Measurements from ENCODE around the gene ALDOC. TPM values are rescaled to one million over a fixed set of nuclear protein-coding genes. Genes with fewer than 3 reads are reported as not detected.

ALDOC gene
- total RNA-seq, 2 experiments from 2014 or later = 140 to 147 TPM

GRCh38 chr17:28571361-28572122, 5.2 kb downstream of the ALDOC start, which contains the start of gene PIGS:
TSS of gene PIGS (minus strand) at chr17:28571524. CDS start at chr17:28571496, 28 bp downstream.
- H3K36me3 Mint-ChIP-seq (ENCODE audit: low read depth) = peaks cover 62% of the 10 kb centered on the region
- no peaks in the 10 kb centered on the region for H3K27me3 Mint-ChIP-seq
- ChIA-PET POLR2A (interaction anchor here (0.5 to 5.2 kb wide), 28 partner anchors 9 to 719 kb away, joined by 3 to 64 read pairs (median 5); partner anchors contain the start of genes BLTP2, IFT20, PHF12 and POLDIP2), CTCF (interaction anchor here (0.7 to 3.4 kb wide), 12 partner anchors 10 to 179 kb away, joined by 3 to 23 read pairs (median 4); partner anchors contain the start of gene TLCD1)
- peak within 1 kb of the TSS; percentile 96 for H3K4me3 Mint-ChIP-seq
- peak; percentile 94 for DNase-seq
- H3K9me3 Mint-ChIP-seq = no peaks in the 10 kb centered on the region
- peaks cover 61% of the 10 kb centered on the region for H3K4me1 Mint-ChIP-seq
- H3K27ac Mint-ChIP-seq = peak within 1 kb of the TSS; percentile 84

- H3K4me3 Mint-ChIP-seq = peak overlapping the region; percentile 96
- H3K27ac Mint-ChIP-seq = peak overlapping the region; percentile 84
- peaks cover 56% of the 10 kb centered on the region for H3K36me3 Mint-ChIP-seq (ENCODE audit: low read depth)
- peak; percentile 59 for DNase-seq
- POLR2A ChIA-PET = interaction anchor here (0.5 to 5.2 kb wide), 25 partner anchors 8 to 720 kb away, joined by 3 to 64 read pairs (median 6); partner anchors contain the start of genes BLTP2, IFT20, PROCA1 and RPL23A
- CTCF ChIA-PET = interaction anchor here (0.7 to 3.4 kb wide), 12 partner anchors 9 to 179 kb away, joined by 3 to 23 read pairs (median 4); partner anchors contain the start of gene TLCD1
- peaks cover 54% of the 10 kb centered on the region for H3K4me1 Mint-ChIP-seq
- H3K27me3 Mint-ChIP-seq = no peaks in the 10 kb centered on the region
- no peaks in the 10 kb centered on the region for H3K9me3 Mint-ChIP-seq
Observed at GRCh38 chr17:28570716-28571360, 5.9 kb downstream of the ALDOC start.

- no peak overlapping the region for H3K27ac Mint-ChIP-seq
- CTCF ChIA-PET = interaction anchor here (0.7 kb wide), 2 partner anchors 181 to 714 kb away, joined by 3 to 4 read pairs; no protein-coding TSS in a partner anchor
- H3K36me3 Mint-ChIP-seq (ENCODE audit: low read depth) = peaks cover 54% of the 10 kb centered on the region
- DNase-seq = no peak
- H3K9me3 Mint-ChIP-seq = no peaks in the 10 kb centered on the region
- POLR2A ChIA-PET = interaction anchor here (1.0 to 5.2 kb wide), 5 partner anchors 14 to 42 kb away, joined by 3 to 64 read pairs (median 4); partner anchors contain the start of gene SPAG5
- peaks cover 52% of the 10 kb centered on the region for H3K4me1 Mint-ChIP-seq
- H3K4me3 Mint-ChIP-seq = peak overlapping the region; percentile 96
- H3K27me3 Mint-ChIP-seq = no peaks in the 10 kb centered on the region
Observed at GRCh38 chr17:28569446-28569845, 7.2 kb downstream of the ALDOC start.

GRCh38 chr17:28567604-28568003, 9.1 kb downstream of the ALDOC start:
- ChIA-PET POLR2A (no interaction called here), CTCF (no interaction called here)
- DNase-seq = no peak
- H3K9me3 Mint-ChIP-seq = no peaks in the 10 kb centered on the region
- no peaks in the 10 kb centered on the region for H3K27me3 Mint-ChIP-seq
- no peak overlapping the region for H3K4me3 Mint-ChIP-seq
- peaks cover 47% of the 10 kb centered on the region for H3K36me3 Mint-ChIP-seq (ENCODE audit: low read depth)
- H3K4me1 Mint-ChIP-seq = peaks cover 42% of the 10 kb centered on the region
- peak overlapping the region; percentile 27 for H3K27ac Mint-ChIP-seq

GRCh38 chr17:28563475-28563874, 13.2 kb downstream of the ALDOC start:
- Mint-ChIP-seq H3K4me1 (peaks cover 20% of the 10 kb centered on the region), H3K27me3 (no peaks in the 10 kb centered on the region), H3K27ac (no peak overlapping the region), H3K4me3 (no peak overlapping the region), H3K9me3 (no peaks in the 10 kb centered on the region), H3K36me3 (ENCODE audit: low read depth) (peaks cover 59% of the 10 kb centered on the region)
- ChIA-PET CTCF (no interaction called here), POLR2A (interaction anchor here (0.6 kb wide), 1 partner anchor 38 kb away, joined by 3 read pairs; no protein-coding TSS in a partner anchor)
- no peak for DNase-seq

GRCh38 chr17:28555022-28555421, 21.7 kb downstream of the ALDOC start:
- ChIA-PET POLR2A (interaction anchor here (1.1 to 2.0 kb wide), 2 partner anchors 16 to 22 kb away, joined by 3 to 6 read pairs; partner anchors contain the start of gene PIGS), CTCF (interaction anchor here (1.5 kb wide), 1 partner anchor 139 kb away, joined by 3 read pairs; no protein-coding TSS in a partner anchor)
- H3K9me3 Mint-ChIP-seq = no peaks in the 10 kb centered on the region
- peaks cover 68% of the 10 kb centered on the region for H3K36me3 Mint-ChIP-seq (ENCODE audit: low read depth)
- H3K4me1 Mint-ChIP-seq = peaks cover 31% of the 10 kb centered on the region
- H3K4me3 Mint-ChIP-seq = no peak overlapping the region
- no peak for DNase-seq
- H3K27ac Mint-ChIP-seq = no peak overlapping the region
- no peaks in the 10 kb centered on the region for H3K27me3 Mint-ChIP-seq

GRCh38 chr17:28554565-28554964, 22.1 kb downstream of the ALDOC start:
- ChIA-PET CTCF (interaction anchor here (1.5 kb wide), 1 partner anchor 138 kb away, joined by 3 read pairs; no protein-coding TSS in a partner anchor), POLR2A (interaction anchor here (1.1 to 2.0 kb wide), 2 partner anchors 17 to 23 kb away, joined by 3 to 6 read pairs; partner anchors contain the start of gene PIGS)
- H3K9me3 Mint-ChIP-seq = no peaks in the 10 kb centered on the region
- H3K4me1 Mint-ChIP-seq = peaks cover 36% of the 10 kb centered on the region
- DNase-seq = no peak
- H3K27ac Mint-ChIP-seq = peak overlapping the region; percentile 27
- H3K27me3 Mint-ChIP-seq = no peaks in the 10 kb centered on the region
- H3K4me3 Mint-ChIP-seq = no peak overlapping the region
- H3K36me3 Mint-ChIP-seq (ENCODE audit: low read depth) = peaks cover 63% of the 10 kb centered on the region

- peak overlapping the region; percentile 80 for H3K4me3 Mint-ChIP-seq
- no peak overlapping the region for H3K27ac Mint-ChIP-seq
- ChIA-PET CTCF (interaction anchor here (0.9 kb wide), 1 partner anchor 8 kb away, joined by 3 read pairs; no protein-coding TSS in a partner anchor), POLR2A (interaction anchor here (0.7 to 1.4 kb wide), 3 partner anchors 24 to 398 kb away, joined by 3 to 4 read pairs (median 3); partner anchors contain the start of genes ALDOC and PHF12)
- H3K36me3 Mint-ChIP-seq (ENCODE audit: low read depth) = peaks cover 52% of the 10 kb centered on the region
- H3K9me3 Mint-ChIP-seq = no peaks in the 10 kb centered on the region
- DNase-seq = no peak
- peaks cover 45% of the 10 kb centered on the region for H3K4me1 Mint-ChIP-seq
- no peaks in the 10 kb centered on the region for H3K27me3 Mint-ChIP-seq
Observed at GRCh38 chr17:28553000-28553505, 23.6 kb downstream of the ALDOC start.

- POLR2A ChIA-PET = interaction anchor here (0.9 to 6.2 kb wide), 5 partner anchors 19 to 95 kb away, joined by 3 to 64 read pairs (median 4); partner anchors contain the start of genes ALDOC, PIGS and SPAG5
Observed at GRCh38 chr17:28552176-28552999, 24.3 kb downstream of the ALDOC start, which contains the start of gene UNC119. TSS of gene UNC119 (minus strand) at chr17:28552624. CDS start at chr17:28552557, 67 bp downstream.

GRCh38 chr17:28551421-28552175, 25.1 kb downstream of the ALDOC start:
- POLR2A ChIA-PET = interaction anchor here (0.9 to 6.2 kb wide), 8 partner anchors 10 to 95 kb away, joined by 3 to 64 read pairs (median 4); partner anchors contain the start of genes ALDOC, PIGS and SPAG5
- Mint-ChIP-seq H3K27me3 (no peaks in the 10 kb centered on the region), H3K36me3 (ENCODE audit: low read depth) (peaks cover 40% of the 10 kb centered on the region), H3K9me3 (no peaks in the 10 kb centered on the region), H3K4me1 (peaks cover 46% of the 10 kb centered on the region), H3K4me3 (peak overlapping the region; percentile 80), H3K27ac (peak overlapping the region; percentile 58)
- no peak for DNase-seq
- CTCF ChIA-PET = interaction anchor here (1.0 to 4.2 kb wide), 6 partner anchors 11 to 175 kb away, joined by 3 to 23 read pairs (median 6); partner anchors contain the start of genes ALDOC and PIGS

More at GRCh38 chr17:28552176-28552999, 24.3 kb downstream of the ALDOC start, which contains the start of gene UNC119:
- Mint-ChIP-seq H3K27me3 (no peaks in the 10 kb centered on the region), H3K4me1 (peaks cover 46% of the 10 kb centered on the region), H3K4me3 (peak within 1 kb of the TSS; percentile 80), H3K27ac (peak within 1 kb of the TSS; percentile 58), H3K9me3 (no peaks in the 10 kb centered on the region), H3K36me3 (ENCODE audit: low read depth) (peaks cover 47% of the 10 kb centered on the region)
- CTCF ChIA-PET = interaction anchor here (0.9 to 4.2 kb wide), 3 partner anchors 7 to 19 kb away, joined by 3 to 23 read pairs (median 17); partner anchors contain the start of gene PIGS
- peak; percentile 84 for DNase-seq
